Neural progenitor cell (in vitro differentiated cells): ENCODE measurements around the gene NEDD8.

Experiments used
- CTCF ChIP-seq: fragments of 200-600 bp; sonication (generic); IDR thresholded peaks from 2 replicates; pipeline ENCODE4 v1.5.1; 2017; ENCODE audit warnings: antibody characterized with exemption, mild to moderate bottlenecking
- EZH2 ChIP-seq: fragments of 200-600 bp; sonication (generic); IDR thresholded peaks from 2 replicates; pipeline ENCODE4 v1.6.1; 2017; ENCODE audit warnings: antibody characterized with exemption, mild to moderate bottlenecking, moderate library complexity
- EZH2phosphoT487 ChIP-seq: fragments of 200-600 bp; sonication (generic); IDR thresholded peaks from 2 replicates; pipeline ENCODE4 v1.6.1; 2017; ENCODE audit warnings: antibody characterized with exemption

- TF ChIP-seq CTCF = no peak
- TF ChIP-seq EZH2phosphoT487 = no peak
- TF ChIP-seq EZH2 = no peak
These were observed 47.8 kb downstream of the NEDD8 start for GRCh38 chr14:24184104-24184970.
